Activated naive CD4-positive, alpha-beta T cell treated with anti-CD3 and anti-CD28 coated beads for 36 hours (primary cell): ENCODE data around the gene SRMS. TPM values are rescaled to one million over a fixed set of nuclear protein-coding genes. Genes with fewer than 3 reads are reported as not detected.
"Not testable (repeated sequence)": the region's sequence is repeated elsewhere in the genome, so short reads cannot be mapped to it uniquely, and the experiment has no call there.

Experiments
- CTCF ChIA-PET: fragments of 350-600 bp; sonication (Branson Sonifier 250); formaldehyde crosslinking; loops from one replicate; lab custom pipeline; 2021; ENCODE audit warnings: antibody characterized with exemption; lab: Charles Lee
- DNase-seq: peaks from one replicate; pipeline ENCODE4 v3.0.0-alpha.2; 2020
- H3K27ac Mint-ChIP-seq: one replicate; pipeline ENCODE4 v1.8.0; 2021; ENCODE audit warnings: mild to moderate bottlenecking, mixed read lengths
- H3K27me3 Mint-ChIP-seq: one replicate; pipeline ENCODE4 v1.8.0; 2021; ENCODE audit warnings: low read depth, mixed read lengths
- H3K36me3 Mint-ChIP-seq: one replicate; pipeline ENCODE4 v1.8.0; 2021; ENCODE audit warnings: low read depth, mixed read lengths
- H3K4me1 Mint-ChIP-seq: one replicate; pipeline ENCODE4 v1.8.0; 2021; ENCODE audit warnings: low read depth, mixed read lengths
- H3K4me3 Mint-ChIP-seq: one replicate; pipeline ENCODE4 v1.8.0; 2021; ENCODE audit warnings: mild to moderate bottlenecking, moderate library complexity, mixed read lengths
- H3K9me3 Mint-ChIP-seq: one replicate; pipeline ENCODE4 v1.8.0; 2021; ENCODE audit warnings: mixed read lengths
- intact Hi-C: fragments of 100-400 bp; cut with micrococcal nuclease; formaldehyde crosslinking; loops from one replicate; pipeline ENCODE4 v1.15.1; 2023
- total RNA-seq, 2 experiments: library from RNA; stranded (reverse); gene quantifications; one replicate each; pipeline ENCODE4 v1.2.3, GENCODE V29; 2021

The SRMS gene
- total RNA-seq, 2 experiments from 2014 or later, result not detected

DNA sequence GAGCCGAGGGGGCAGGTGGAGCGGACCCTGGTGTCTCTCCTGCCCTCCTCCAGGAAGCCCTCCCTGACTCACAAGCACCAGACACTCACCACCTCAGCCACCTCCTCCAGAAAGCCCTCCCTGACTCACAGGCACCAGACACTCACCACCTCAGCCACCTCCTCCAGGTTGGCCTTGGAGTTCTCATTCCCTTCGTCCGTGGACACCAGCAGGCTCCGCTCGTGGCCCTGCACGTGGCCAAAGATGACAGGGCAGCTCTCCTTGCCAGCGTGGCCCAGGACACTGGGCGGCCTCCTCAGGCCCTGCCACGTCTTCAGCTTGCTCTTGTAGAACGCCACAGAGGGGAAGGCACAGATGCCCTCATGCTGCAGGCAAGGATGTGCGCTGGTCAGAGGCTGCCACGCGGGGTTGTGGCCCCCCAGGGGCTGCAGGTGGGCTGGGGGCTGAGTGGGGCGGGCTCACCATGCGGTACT lies 12.8 kb upstream of the SRMS start:
- DNase-seq, result no peak
- Mint-ChIP-seq H3K4me3 (no peak overlapping the region), H3K4me1 (no peaks in the 10 kb centered on the region), H3K27me3 (no peaks in the 10 kb centered on the region), H3K27ac (no peak overlapping the region), H3K9me3 (no peaks in the 10 kb centered on the region), H3K36me3 (peaks cover 4% of the 10 kb centered on the region)
- CTCF ChIA-PET, result no interaction called here
- intact Hi-C loops, result no loop called here

DNA sequence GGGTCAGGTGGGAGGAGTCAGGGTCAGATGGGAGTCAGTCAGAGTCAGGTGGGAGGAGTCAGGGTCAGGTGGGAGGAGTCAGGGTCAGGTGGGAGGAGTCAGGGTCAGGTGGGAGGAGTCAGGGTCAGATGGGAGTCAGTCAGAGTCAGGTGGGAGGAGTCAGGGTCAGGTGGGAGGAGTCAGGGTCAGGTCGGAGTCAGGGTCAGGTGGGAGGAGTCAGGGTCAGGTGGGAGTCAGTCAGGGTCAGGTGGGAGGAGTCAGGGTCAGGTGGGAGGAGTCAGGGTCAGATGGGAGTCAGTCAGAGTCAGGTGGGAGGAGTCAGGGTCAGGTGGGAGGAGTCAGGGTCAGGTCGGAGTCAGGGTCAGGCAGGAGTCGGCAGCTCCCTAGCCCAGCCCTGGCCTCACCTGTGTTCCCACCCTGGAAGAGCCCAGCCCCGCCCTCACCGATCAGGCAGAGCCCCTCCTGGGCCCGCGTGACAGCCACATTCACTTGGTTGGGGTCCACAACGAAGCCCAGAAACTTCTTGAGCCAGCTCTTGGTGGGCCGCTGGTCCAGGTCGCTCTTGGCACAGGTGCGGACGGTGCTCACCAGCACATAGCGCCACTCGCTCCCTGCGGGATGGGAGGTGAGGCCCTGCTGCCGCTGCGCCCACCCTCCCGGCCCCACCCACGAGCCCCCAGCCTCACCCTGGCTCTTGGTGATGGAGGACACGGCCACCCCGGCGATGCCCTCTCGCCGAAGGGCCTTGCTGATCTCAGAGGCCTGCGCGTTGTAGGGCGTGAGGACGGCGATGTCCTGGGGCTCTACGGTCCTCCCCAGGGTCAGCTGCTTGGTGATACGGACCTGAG lies 12.2 kb upstream of the SRMS start:
- H3K27ac Mint-ChIP-seq, H3K9me3 Mint-ChIP-seq, H3K27me3 Mint-ChIP-seq, intact Hi-C loops, CTCF ChIA-PET, H3K36me3 Mint-ChIP-seq, H3K4me3 Mint-ChIP-seq, H3K4me1 Mint-ChIP-seq: not testable (repeated sequence)
- DNase-seq, result peak; percentile 61

- peaks cover 4% of the 10 kb centered on the region for H3K36me3 Mint-ChIP-seq
- H3K4me1 Mint-ChIP-seq, result no peaks in the 10 kb centered on the region
- H3K4me3 Mint-ChIP-seq, result no peak overlapping the region
- H3K9me3 Mint-ChIP-seq, result no peaks in the 10 kb centered on the region
- H3K27ac Mint-ChIP-seq, result no peak overlapping the region
- DNase-seq, result no peak
- no peaks in the 10 kb centered on the region for H3K27me3 Mint-ChIP-seq
- intact Hi-C loops, result no loop called here
- CTCF ChIA-PET, result no interaction called here
Observed at GRCh38 chr20:63558804-63559484, 11.4 kb upstream of the SRMS start.

DNA sequence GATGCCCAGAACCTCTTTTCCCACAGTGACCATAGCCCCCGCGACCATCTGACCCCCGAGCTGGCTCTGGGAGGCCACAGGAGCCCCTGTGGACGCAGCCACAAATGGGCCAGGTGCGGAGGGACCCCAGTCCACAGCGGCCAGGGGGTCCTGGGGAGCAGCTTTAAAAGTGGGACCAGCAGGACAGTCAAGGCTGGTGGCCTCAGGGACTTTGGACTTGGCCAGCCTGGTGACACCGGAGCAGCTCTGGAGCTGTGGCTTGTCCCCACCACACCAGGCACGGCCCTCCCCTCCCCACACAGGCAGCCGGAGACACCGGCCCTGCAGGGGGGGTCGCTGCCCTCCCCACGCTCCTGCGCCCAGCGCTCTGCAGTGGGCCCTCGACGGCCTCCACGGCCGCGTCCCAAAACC lies 9.9 kb upstream of the SRMS start:
- Mint-ChIP-seq H3K27ac (no peak overlapping the region), H3K9me3 (no peaks in the 10 kb centered on the region)
- intact Hi-C loops, result no loop called here

GRCh38 chr20:63556873-63557478 lies 9.4 kb upstream of the SRMS start:
- peaks cover 9% of the 10 kb centered on the region for H3K4me1 Mint-ChIP-seq
- peaks cover 4% of the 10 kb centered on the region for H3K36me3 Mint-ChIP-seq
- no peak overlapping the region for H3K27ac Mint-ChIP-seq
- intact Hi-C loops, result no loop called here
- H3K9me3 Mint-ChIP-seq, result no peaks in the 10 kb centered on the region
- DNase-seq, result no peak
- H3K27me3 Mint-ChIP-seq, result no peaks in the 10 kb centered on the region
- CTCF ChIA-PET, result interaction anchor here (1.1 to 2.1 kb wide), 2 partner anchors 19 to 85 kb away, joined by 4 read pairs; no protein-coding TSS in a partner anchor
- H3K4me3 Mint-ChIP-seq, result no peak overlapping the region

More for the DNA sequence above, 9.9 kb upstream of the SRMS start:
- Mint-ChIP-seq H3K4me1 (peaks cover 8% of the 10 kb centered on the region), H3K36me3 (peaks cover 4% of the 10 kb centered on the region), H3K27me3 (no peaks in the 10 kb centered on the region), H3K4me3 (no peak overlapping the region)
- CTCF ChIA-PET, result interaction anchor here (1.1 kb wide), 1 partner anchor 20 kb away, joined by 4 read pairs; no protein-coding TSS in a partner anchor
- DNase-seq, result no peak

DNA sequence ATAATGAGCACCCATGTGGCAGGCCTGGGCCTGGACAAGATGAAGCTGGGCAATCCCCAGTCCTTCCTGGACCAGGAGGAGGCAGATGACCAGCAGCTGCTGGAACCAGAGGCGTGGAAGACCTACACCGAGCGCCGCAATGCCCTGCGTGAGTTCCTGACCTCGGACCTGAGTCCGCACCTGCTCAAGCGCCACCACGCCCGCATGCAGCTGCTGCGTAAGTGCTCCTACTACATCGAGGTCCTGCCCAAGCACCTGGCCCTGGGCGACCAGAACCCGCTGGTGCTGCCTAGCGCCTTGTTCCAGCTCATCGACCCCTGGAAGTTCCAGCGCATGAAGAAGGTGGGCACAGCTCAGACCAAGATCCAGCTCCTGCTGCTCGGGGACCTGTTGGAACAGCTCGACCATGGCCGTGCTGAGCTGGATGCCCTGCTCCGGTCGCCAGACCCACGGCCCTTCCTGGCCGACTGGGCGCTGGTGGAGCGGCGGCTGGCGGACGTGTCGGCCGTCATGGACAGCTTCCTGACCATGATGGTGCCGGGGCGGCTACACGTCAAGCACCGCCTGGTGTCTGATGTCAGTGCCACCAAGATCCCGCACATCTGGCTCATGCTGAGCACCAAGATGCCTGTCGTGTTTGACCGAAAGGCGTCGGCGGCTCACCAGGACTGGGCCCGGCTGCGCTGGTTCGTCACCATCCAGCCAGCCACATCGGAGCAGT lies 8.3 kb upstream of the SRMS start:
- CTCF ChIA-PET, result interaction anchor here (0.6 to 2.1 kb wide), 3 partner anchors 86 to 245 kb away, joined by 3 to 4 read pairs (median 4); no protein-coding TSS in a partner anchor
- Mint-ChIP-seq H3K9me3 (no peaks in the 10 kb centered on the region), H3K27ac (no peak overlapping the region), H3K36me3 (peaks cover 4% of the 10 kb centered on the region), H3K4me1 (peaks cover 9% of the 10 kb centered on the region), H3K4me3 (no peak overlapping the region), H3K27me3 (no peaks in the 10 kb centered on the region)
- intact Hi-C loops, result no loop called here
- DNase-seq, result no peak

GRCh38 chr20:63554361-63555278 lies 7.1 kb upstream of the SRMS start:
- Mint-ChIP-seq H3K4me1 (peaks cover 9% of the 10 kb centered on the region), H3K4me3 (peak overlapping the region; percentile 27), H3K9me3 (no peaks in the 10 kb centered on the region), H3K27me3 (no peaks in the 10 kb centered on the region), H3K27ac (no peak overlapping the region), H3K36me3 (peaks cover 1% of the 10 kb centered on the region)
- CTCF ChIA-PET, result interaction anchor here (0.8 to 2.1 kb wide), 2 partner anchors 17 to 87 kb away, joined by 4 read pairs; partner anchors contain the start of gene PTK6
- intact Hi-C loops, result no loop called here
- DNase-seq, result no peak

- no peaks in the 10 kb centered on the region for H3K9me3 Mint-ChIP-seq
- DNase-seq, result peak; percentile 37
- CTCF ChIA-PET, result no interaction called here
- H3K4me3 Mint-ChIP-seq, result peak within 1 kb of the TSS; percentile 47
- H3K27me3 Mint-ChIP-seq, result no peaks in the 10 kb centered on the region
- intact Hi-C loops, result loop anchor here (1.0 to 2.0 kb wide), 3 partner anchors 17 to 34 kb away; partner anchors contain the start of genes PPDPF and PTK6
- no peak within 1 kb of the TSS for H3K27ac Mint-ChIP-seq
- peaks cover 13% of the 10 kb centered on the region for H3K4me1 Mint-ChIP-seq
- no peaks in the 10 kb centered on the region for H3K36me3 Mint-ChIP-seq
Observed at GRCh38 chr20:63553933-63554290, 6.4 kb upstream of the SRMS start, which contains the start of gene FNDC11. Gene FNDC11, plus strand, starts transcription at chr20:63554159. Its CDS starts 1,505 bp downstream, at chr20:63555664.

DNA sequence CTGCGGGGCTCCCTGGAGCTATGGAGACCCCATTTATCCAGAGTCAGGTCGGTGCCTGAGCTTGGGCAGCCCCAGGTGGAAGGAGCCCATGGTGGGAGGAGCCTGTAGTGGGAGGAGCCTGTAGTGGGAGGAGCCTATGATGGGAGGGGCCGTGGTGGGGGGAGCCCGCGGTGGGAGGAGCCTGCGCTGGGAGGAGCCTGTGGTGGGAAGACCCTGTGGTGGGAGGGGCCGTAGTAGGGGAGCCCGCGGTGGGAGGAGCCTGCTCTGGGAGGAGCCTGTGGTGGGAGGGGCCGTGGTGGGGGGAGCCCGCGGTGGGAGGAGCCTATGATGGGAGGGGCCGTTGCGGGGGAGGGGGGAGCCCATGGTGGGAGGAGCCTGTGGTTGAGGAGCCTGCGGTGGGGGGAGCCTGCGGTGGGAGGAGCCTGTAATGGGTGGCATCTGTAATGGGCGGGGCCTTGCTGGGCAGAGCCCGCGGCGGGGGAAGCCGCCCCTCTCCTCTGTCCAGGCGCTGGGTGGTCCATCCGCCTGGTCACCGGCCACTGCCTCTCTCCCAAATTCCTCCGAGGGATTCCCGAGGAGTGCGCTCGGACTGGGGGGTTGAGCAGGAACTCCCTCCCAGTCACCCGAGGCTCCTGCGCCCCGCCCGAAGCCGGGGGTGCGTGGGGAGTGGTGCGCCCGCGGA lies 5.8 kb upstream of the SRMS start:
- Mint-ChIP-seq H3K36me3 (no peaks in the 10 kb centered on the region), H3K27me3 (no peaks in the 10 kb centered on the region), H3K27ac (no peak overlapping the region), H3K4me1 (peaks cover 13% of the 10 kb centered on the region), H3K4me3 (peak overlapping the region; percentile 47), H3K9me3 (no peaks in the 10 kb centered on the region)
- intact Hi-C loops, result loop anchor here (1.0 to 2.0 kb wide), 3 partner anchors 16 to 33 kb away; partner anchors contain the start of genes PPDPF and PTK6
- CTCF ChIA-PET, result interaction anchor here (1.2 kb wide), 2 partner anchors 16 to 154 kb away, joined by 4 read pairs; partner anchors contain the start of gene PTK6
- peak; percentile 93 for DNase-seq

GRCh38 chr20:63552481-63553249 lies 5.1 kb upstream of the SRMS start:
- Mint-ChIP-seq H3K27ac (peak overlapping the region; percentile 46), H3K27me3 (no peaks in the 10 kb centered on the region), H3K36me3 (no peaks in the 10 kb centered on the region), H3K4me3 (peak overlapping the region; percentile 24), H3K9me3 (no peaks in the 10 kb centered on the region), H3K4me1 (peaks cover 13% of the 10 kb centered on the region)
- CTCF ChIA-PET, result interaction anchor here (0.8 to 1.2 kb wide), 3 partner anchors 15 to 155 kb away, joined by 3 to 4 read pairs (median 4); partner anchors contain the start of gene PTK6
- peak; percentile 43 for DNase-seq
- intact Hi-C loops, result loop anchor here (1.0 to 2.0 kb wide), 3 partner anchors 15 to 32 kb away; partner anchors contain the start of genes PPDPF and PTK6
